ENCODE measurements around the gene FGG.
A peak's percentile ranks its signal among the peaks of the same experiment; 100 is the strongest.

Gene FGG

DNA sequence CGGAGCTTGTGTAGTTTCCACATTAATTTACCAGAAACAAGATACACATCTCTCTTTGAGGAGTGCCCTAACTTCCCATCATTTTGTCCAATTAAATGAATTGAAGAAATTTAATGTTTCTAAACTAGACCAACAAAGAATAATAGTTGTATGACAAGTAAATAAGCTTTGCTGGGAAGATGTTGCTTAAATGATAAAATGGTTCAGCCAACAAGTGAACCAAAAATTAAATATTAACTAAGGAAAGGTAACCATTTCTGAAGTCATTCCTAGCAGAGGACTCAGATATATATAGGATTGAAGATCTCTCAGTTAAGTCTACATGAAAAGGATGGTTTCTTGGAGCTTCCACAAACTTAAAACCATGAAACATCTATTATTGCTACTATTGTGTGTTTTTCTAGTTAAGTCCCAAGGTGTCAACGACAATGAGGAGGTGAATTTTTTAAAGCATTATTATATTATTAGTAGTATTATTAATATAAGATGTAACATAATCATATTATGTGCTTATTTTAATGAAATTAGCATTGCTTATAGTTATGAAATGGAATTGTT, 49.7 kb downstream of the FGG start, which contains the start of gene FGB:
TSS of gene FGB (plus strand) at position 315 of the 558 bp plus-strand sequence. CDS start at position 323, 8 bp downstream.
- FAIRE-seq (no peak), DNase-seq (ENCODE audit: insufficient read length, low spot score) (no peak)
- TF ChIP-seq POLR2A (IDR thresholded peaks at IDR 0.05; ENCODE audit: low read depth, low read length): no peak

DNA sequence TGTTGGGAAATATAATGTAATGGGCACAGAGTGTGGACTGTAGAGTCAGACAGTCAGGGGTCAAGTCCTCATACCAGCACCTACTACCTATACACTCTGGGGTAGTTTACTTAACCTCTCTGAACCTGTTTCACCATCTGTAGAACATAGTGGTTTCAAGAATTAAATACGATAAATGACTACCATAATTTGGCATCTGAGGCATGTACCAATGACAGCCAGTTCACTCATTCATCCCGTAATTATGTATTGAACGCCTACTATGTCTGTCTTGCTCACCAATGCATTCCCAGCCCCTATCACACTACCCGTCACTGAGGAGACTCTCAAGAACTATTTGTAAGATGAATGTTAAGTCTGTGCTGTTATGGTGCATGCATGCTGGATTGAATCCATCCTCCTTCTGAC, 51.6 kb downstream of the FGG start:
- peak; percentile 27 for FAIRE-seq
- TF ChIP-seq POLR2A (IDR thresholded peaks at IDR 0.05; ENCODE audit: low read depth, low read length): no peak
- no peak for DNase-seq (ENCODE audit: insufficient read length, low spot score)

- no peak for TF ChIP-seq POLR2A (IDR thresholded peaks at IDR 0.05; ENCODE audit: low read depth, low read length)
- no peak for DNase-seq (ENCODE audit: insufficient read length, low spot score)
- no peak for FAIRE-seq
Observed at GRCh38 chr4:154560419-154560801, 52.0 kb downstream of the FGG start.

DNA sequence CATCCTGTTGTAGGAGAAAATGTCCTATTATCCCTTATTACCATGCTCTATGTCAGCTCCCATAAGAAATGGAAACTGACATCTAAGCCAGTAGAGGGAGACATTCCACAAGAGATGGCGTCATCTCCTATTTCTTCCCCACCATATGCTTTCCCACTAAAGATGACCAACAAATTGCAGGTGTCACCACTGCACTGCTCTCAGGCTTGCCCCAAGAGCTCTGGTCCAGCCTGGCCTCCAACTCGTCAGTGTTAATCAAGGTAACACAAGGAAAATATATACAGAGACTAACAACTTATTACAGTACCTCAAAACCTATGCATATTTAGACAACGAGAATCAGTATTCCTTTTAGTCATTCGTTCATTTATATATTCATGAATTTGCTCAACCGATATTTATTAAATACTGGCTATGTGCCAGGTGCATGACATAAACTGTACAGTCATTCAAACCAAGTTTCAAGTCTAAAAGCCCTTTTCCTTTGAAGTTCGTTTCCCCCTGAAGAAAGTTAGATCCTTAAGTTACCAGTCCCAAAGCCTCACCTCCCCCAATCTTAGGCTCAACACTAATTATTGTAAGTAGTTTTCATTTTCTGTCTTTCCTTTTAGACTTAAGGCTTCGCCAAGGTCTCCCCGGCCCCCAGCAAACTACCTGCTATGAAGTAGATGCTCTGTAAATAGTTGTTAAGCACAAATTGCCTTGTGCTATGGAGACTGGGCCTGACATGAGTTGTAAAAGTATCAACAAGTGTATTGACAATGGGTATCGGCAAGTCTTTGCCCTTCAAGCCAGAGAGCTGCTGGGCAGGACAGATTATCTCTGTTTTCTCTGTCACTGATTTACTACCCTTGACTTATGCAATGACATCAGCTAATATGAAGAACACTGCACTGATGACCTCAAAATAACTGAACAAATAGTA, 52.7 kb downstream of the FGG start:
- FAIRE-seq: peak; percentile 74
- no peak for TF ChIP-seq POLR2A (IDR thresholded peaks at IDR 0.05; ENCODE audit: low read depth, low read length)
- DNase-seq (ENCODE audit: insufficient read length, low spot score): no peak

GRCh38 chr4:154559141-154559493, 53.3 kb downstream of the FGG start:
- DNase-seq (ENCODE audit: insufficient read length, low spot score): no peak
- FAIRE-seq: no peak
- TF ChIP-seq POLR2A (IDR thresholded peaks at IDR 0.05; ENCODE audit: low read depth, low read length): no peak

Data from H54 (cell line).